Sciatic nerve (tissue), 2 donors: ENCODE measurements around the gene TMOD1. TPM values are rescaled to one million over a fixed set of nuclear protein-coding genes. Genes with fewer than 3 reads are reported as not detected.
"Not testable (repeated sequence)": the region's sequence is repeated elsewhere in the genome, so short reads cannot be mapped to it uniquely, and the experiment has no call there.

ENCODE experiments used
- ATAC-seq: fragments of 200-7000 bp; cut with Tn5 transposase; one replicate; pipeline ENCODE4 v1.9.1; 2020; ENCODE audit warnings: mild to moderate bottlenecking, moderate library complexity
- DNase-seq: peaks from one replicate; pipeline ENCODE4 v3.0.0-alpha.2; 2020; ENCODE audit warnings: low spot score
- intact Hi-C: fragments of 100-400 bp; cut with DNase I; formaldehyde crosslinking; loops from one replicate; pipeline ENCODE4 v1.14.2; 2022
- total RNA-seq: library from RNA; stranded (reverse); fragmentation: NEBNext Ultra II Directional; extraction: Animal tissue kit (Norgen Biotek cat#: 25700); gene quantifications from one replicate; pipeline ENCODE4 v1.2.1, GENCODE V29; 2021
- donor health status: DM: no; HTN: no; CAD: no.
- donor health status: DM: no; HTN: no; CAD: no.

The TMOD1 gene
- total RNA-seq, 1 donor from 2014 or later, result 25.3 TPM

GRCh38 chr9:97491216-97491999 lies 10.1 kb upstream of the TMOD1 start:
- intact Hi-C loops, result no loop called here
- ATAC-seq, result no peak
- DNase-seq, result no peak

DNA sequence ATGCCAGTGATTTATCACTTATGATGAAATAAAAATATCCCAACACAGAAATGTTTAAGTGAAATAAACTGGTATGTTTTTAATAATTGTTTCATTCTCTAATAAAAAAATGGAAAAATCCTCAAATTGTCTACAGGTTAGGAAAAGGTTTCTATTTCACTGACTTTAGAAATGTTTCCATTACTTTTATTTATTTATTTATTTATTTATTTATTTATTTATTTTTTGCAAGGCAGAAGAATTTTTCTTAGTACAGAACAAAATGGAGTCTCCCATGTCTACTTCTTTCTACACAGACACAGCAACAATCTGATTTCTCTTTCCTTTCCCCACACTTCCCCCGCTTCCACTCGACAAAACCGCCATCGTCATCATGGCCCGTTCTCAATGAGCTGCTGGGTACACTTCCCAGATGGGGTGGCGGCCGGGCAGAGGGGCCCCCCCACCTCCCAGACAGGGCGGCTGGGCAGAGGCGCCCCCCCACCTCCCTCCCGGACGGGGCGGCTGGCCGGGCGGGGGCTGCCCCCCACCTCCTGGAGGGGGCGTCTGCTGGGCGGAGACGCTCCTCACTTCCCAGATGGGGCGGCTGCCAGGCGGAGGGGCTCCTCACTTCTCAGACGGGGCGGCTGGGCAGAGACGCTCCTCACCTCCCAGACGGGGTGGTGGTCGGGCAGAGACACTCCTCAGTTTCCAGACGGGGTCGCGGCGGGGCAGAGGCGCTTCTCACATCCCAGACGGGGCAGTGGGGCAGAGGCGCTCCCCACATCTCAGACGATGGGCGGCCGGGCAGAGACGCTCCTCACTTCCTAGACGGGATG lies 3.7 kb upstream of the TMOD1 start:
- DNase-seq, ATAC-seq, intact Hi-C loops: not testable (repeated sequence)

GRCh38 chr9:97498846-97499245 lies 2.6 kb upstream of the TMOD1 start:
- intact Hi-C loops, result not testable (repeated sequence)

DNA sequence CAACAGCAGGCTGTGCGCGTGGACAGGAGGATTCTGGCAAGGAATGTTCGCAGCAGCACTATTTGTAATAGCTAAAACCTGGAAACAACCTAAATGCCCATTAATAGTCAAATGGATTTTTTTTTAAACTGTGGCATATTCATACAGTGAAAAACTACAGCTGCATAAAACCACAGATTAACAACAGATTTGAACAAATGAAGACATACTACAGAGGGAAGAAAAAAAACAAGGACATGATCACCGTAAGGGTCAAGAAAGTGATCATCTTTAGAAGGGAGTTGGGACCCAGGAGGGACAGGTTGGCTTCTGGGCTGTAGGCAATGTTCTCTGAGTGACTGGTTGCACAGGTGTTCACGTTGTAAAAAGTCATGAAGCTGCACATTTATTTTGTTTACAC lies 1.2 kb upstream of the TMOD1 start:
- intact Hi-C loops, result no loop called here

More at GRCh38 chr9:97498846-97499245, 2.6 kb upstream of the TMOD1 start:
- DNase-seq, ATAC-seq: not testable (repeated sequence)

DNA sequence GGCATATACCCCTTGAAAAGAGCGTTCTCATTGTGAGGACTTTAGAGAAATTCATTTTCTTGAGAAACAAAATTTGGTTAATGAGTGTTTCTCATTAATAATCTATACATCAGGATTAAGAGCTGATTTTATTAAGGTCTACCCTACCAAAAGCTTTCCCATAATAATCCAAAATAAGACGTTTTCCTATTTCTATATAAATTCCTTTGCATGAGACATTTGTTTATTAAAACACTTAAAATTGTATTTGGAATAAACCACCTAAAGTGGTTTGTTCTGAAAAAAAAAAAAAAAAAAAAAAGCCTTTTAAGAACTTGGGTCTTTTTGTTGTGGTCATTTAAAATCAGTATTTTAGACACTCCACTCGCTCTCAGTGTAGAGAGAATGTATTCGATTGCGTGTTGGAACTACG lies 695 bp upstream of the TMOD1 start:
- intact Hi-C loops, result no loop called here
- DNase-seq, result no peak
- no peak for ATAC-seq

More for the DNA sequence above, 1.2 kb upstream of the TMOD1 start:
- DNase-seq (no peak), ATAC-seq (no peak)

DNA sequence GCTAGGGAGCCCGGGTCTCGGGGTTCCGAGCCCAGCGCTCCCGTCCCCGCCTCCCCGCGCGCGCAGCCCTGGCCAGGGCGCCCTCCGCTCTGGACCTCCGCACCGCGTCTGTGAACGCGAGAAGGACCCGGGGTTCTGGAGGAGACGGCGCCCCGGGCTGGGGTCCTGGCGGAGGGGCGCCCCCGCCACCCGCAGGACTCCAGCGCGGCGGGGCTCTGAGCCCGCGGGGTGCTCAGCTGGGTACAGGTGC lies 431 bp downstream of the TMOD1 start:
- no peak for DNase-seq
- ATAC-seq, result peak; percentile 16
- intact Hi-C loops, result no loop called here

- intact Hi-C loops, result no loop called here
- peak; percentile 51 for ATAC-seq
- DNase-seq, result no peak
Measured at GRCh38 chr9:97502222-97502983, 937 bp downstream of the TMOD1 start.

DNA sequence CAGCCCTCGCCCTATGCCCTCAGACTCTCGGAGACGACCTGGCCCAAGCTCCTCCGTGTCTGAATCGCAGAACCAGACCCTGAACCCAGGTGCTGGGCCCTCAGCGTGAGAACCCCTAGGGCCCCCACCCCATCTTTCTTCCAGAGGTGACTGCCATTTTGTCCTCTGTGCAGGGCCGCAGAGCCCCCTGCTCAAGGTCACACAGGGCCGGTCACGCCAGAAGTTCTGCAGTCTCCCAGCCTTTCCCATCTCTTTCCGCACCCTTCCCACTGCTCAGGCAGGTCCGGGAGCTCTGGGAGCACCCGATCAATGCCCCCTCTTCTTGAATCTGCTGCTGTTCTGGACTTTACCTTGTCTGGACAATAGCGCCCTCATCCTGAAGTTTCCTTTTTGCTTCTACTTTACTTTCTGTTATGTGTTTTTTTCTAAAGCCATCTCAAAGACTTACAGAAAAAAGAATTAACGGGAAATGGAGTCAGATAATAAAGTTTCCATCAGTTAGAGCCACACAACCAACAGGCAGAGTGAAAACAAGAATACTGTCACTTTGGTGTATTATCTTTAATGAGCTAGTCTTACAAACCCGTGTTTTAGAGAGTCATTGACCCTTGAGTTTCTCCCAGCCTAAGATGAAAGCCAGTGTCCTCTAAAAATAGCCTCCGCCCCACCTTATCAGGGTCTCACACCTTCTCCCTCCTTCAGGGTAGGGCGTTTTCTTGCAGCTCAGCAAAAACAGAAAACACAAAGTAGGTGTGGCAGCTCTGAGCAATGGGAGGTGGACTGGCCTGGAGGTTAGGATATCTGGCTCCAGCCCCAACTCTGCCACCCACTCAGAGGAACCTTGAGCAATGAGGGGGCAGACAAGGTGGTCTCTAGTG lies 1.8 kb downstream of the TMOD1 start:
- no peak for DNase-seq
- ATAC-seq, result peak; percentile 3
- intact Hi-C loops, result no loop called here

- intact Hi-C loops, result no loop called here
- DNase-seq, result no peak
- no peak for ATAC-seq
Measured at GRCh38 chr9:97503862-97504210, 2.4 kb downstream of the TMOD1 start.

GRCh38 chr9:97504381-97505216 lies 3.1 kb downstream of the TMOD1 start:
- intact Hi-C loops, result no loop called here
- DNase-seq (no peak), ATAC-seq (peak; percentile 7)

GRCh38 chr9:97505845-97506244 lies 4.4 kb downstream of the TMOD1 start:
- ATAC-seq (no peak), DNase-seq (no peak)
- intact Hi-C loops, result no loop called here

- DNase-seq (no peak), ATAC-seq (no peak)
- intact Hi-C loops, result no loop called here
Measured at GRCh38 chr9:97506306-97506705, 4.8 kb downstream of the TMOD1 start.

- DNase-seq, result no peak
- ATAC-seq, result no peak
- intact Hi-C loops, result no loop called here
Measured at GRCh38 chr9:97506787-97507186, 5.3 kb downstream of the TMOD1 start.

GRCh38 chr9:97507428-97507984 lies 6.0 kb downstream of the TMOD1 start:
- no peak for ATAC-seq
- DNase-seq, result no peak
- intact Hi-C loops, result no loop called here

DNA sequence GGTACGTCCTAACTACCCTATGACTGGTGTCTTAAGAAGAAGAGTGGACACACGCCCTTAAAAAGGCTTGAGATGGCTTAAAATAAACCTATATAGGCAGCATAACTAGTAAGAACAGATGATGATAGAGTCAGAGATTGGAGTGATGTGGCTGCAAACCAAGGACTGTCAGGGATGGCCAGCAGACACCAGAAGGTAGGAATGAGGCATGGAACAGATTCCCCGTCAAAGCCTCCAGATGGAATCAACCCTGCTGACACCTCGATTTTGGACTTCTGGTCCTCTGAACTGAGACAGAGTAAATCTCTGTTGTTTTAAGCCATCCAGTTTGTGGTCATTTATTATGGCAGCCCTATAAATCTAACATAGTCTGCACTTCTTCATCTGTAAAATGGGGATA lies 7.4 kb downstream of the TMOD1 start:
- ATAC-seq, result no peak
- DNase-seq, result no peak
- intact Hi-C loops, result no loop called here

- ATAC-seq (peak; percentile 37), DNase-seq (no peak)
- intact Hi-C loops, result no loop called here
Measured at GRCh38 chr9:97510797-97511654, 9.6 kb downstream of the TMOD1 start.
